Panc1 (cell line): ENCODE results near the gene SEMA7A. TPM values are rescaled to one million over a fixed set of nuclear protein-coding genes. Genes with fewer than 3 reads are reported as not detected.

Experiments used
- ATAC-seq: fragments of 200-7000 bp; cut with Tn5 transposase; 2 replicates; pipeline ENCODE4 v1.9.1; 2020; ENCODE audit warnings: mild to moderate bottlenecking, moderate library complexity
- BruUV-seq: library from RNA; stranded (reverse); fragments of 400-500 nt; replicated peaks from 2 replicates; lab custom pipeline; 2021; lab: Mats Ljungman, UMichigan
- CTCF ChIA-PET: fragments of 300-600 bp; sonication (Branson Sonifier 250); formaldehyde crosslinking; loops from one replicate; lab custom pipeline; 2022; ENCODE audit warnings: antibody characterized with exemption; lab: Charles Lee
- POLR2A ChIA-PET: fragments of 300-600 bp; sonication (Branson Sonifier 250); formaldehyde crosslinking; loops from one replicate; lab custom pipeline; 2022; ENCODE audit warnings: antibody characterized with exemption; lab: Charles Lee
- DNase-seq: peaks from one replicate; pipeline ENCODE4 v3.0.0-alpha.2; 2010; ENCODE audit warnings: low read depth, low spot score
- H3K27ac ChIP-seq: 2 replicates; pipeline ENCODE4 v1.5.1; 2011; ENCODE audit warnings: mild to moderate bottlenecking, low read length, inconsistent platforms
- H3K27me3 ChIP-seq: fragments of 200-500 bp; sonication (Bioruptor generic); 2 replicates; pipeline ENCODE4 v1.6.0; 2014; ENCODE audit warnings: low read length, inconsistent platforms; ENCODE audit not compliant: control insufficient read depth, insufficient read depth
- H3K36me3 ChIP-seq: fragments of 200-500 bp; sonication (Bioruptor generic); 2 replicates; pipeline ENCODE4 v1.5.1; 2014; ENCODE audit warnings: inconsistent platforms, mild to moderate bottlenecking, low read length, moderate library complexity; ENCODE audit not compliant: control insufficient read depth, insufficient read depth
- H3K4me1 ChIP-seq: 2 replicates; pipeline ENCODE4 v1.5.1; 2011; ENCODE audit warnings: inconsistent platforms, mild to moderate bottlenecking, low read length, moderate library complexity; ENCODE audit not compliant: control insufficient read depth, insufficient read depth
- H3K4me3 ChIP-seq, 2 experiments: 2 replicates each; pipeline ENCODE4 v1.5.1; 2011 to 2012; ENCODE audit warnings: low read depth in 2 of 2, low read length in 2 of 2, mild to moderate bottlenecking in 2 of 2, inconsistent platforms in 1 of 2, moderate library complexity in 1 of 2
- H3K9me3 ChIP-seq: fragments of 200-500 bp; sonication (Bioruptor generic); 2 replicates; pipeline ENCODE4 v1.5.1; 2014; ENCODE audit warnings: low read depth, mild to moderate bottlenecking, inconsistent platforms, low read length, moderate library complexity; ENCODE audit not compliant: control insufficient read depth, insufficient read depth
- POLR2AphosphoS5 ChIP-seq: IDR thresholded peaks from 2 replicates; pipeline ENCODE4 v1.6.1; 2012; ENCODE audit warnings: mild to moderate bottlenecking, low read depth, low read length, moderate library complexity
- SIN3A ChIP-seq: IDR thresholded peaks from 2 replicates; pipeline ENCODE4 v1.6.1; 2012; ENCODE audit warnings: low read depth, mild to moderate bottlenecking, low read length, moderate library complexity, borderline replicate concordance; ENCODE audit not compliant: insufficient read depth
- TCF7L2 ChIP-seq: IDR thresholded peaks from 2 replicates; pipeline ENCODE4 v1.6.1; 2011; ENCODE audit warnings: mild to moderate bottlenecking, low read depth, low read length, inconsistent platforms
- in situ Hi-C: cut with HindIII; loops from 2 replicates; pipeline ENCODE4 v1.10.0; 2016; ENCODE audit warnings: low sequenced_read_pairs, low pct_unique_long_range_greater_than_20kb
- intact Hi-C: fragments of 100-400 bp; cut with micrococcal nuclease; formaldehyde crosslinking; loops from one replicate; pipeline ENCODE4 v1.10.0; 2022; ENCODE audit not compliant: unreplicated experiment
- total RNA-seq: library from RNA; stranded (reverse); gene quantifications from one replicate; pipeline ENCODE4 v1.2.1, GENCODE V29; 2021; ENCODE audit not compliant: unreplicated experiment
- TF ChIP-seq, protein P1 (sequence below), 2 experiments: IDR thresholded peaks; 2 replicates each; pipeline ENCODE4 v1.6.1; 2011 to 2012; ENCODE audit warnings: low read depth in 2 of 2, control low read depth in 1 of 2, low read length in 1 of 2, mild to moderate bottlenecking in 1 of 2, moderate library complexity in 1 of 2; ENCODE audit not compliant: insufficient read depth in 1 of 2
- TF ChIP-seq, protein P2 (sequence below): fragments of 450-650 bp; IDR thresholded peaks from 2 replicates; pipeline ENCODE4 v1.5.1; 2017; ENCODE audit warnings: mild to moderate bottlenecking

SEMA7A gene
- total RNA-seq, 1 experiment from 2014 or later = 11.2 TPM

DNA sequence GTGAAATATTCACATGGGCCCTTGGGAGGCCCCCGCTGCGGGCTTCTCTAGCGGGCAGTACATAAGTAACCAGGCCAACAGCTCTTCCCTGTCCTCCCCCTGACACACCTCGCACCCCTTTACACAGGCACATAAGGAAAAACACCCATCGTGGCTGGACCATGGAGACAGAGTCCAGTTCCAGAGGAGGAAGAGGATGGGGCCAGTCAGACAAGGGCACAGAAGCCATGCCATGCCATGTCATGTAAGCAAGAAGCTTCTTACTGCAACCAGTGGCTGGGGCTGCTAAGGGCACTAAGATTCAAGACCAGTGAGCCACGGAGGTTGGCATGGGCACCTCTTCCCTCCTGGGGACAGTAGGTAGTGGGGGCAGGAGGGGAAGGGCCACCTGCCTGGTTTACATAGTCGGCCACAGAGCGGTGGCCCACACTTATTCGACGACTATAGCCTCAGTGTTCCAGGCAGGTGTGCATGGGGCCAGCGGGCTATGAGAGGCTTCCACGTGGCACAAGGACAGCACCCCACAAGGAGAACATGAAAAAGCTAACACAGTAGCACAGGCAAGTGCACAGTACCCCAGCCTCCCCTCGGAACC lies 60.6 kb downstream of the SEMA7A start:
- CTCF ChIA-PET = interaction anchor here (0.6 to 1.7 kb wide), 3 partner anchors 116 to 328 kb away, joined by 3 to 6 read pairs (median 4); no protein-coding TSS in a partner anchor

DNA sequence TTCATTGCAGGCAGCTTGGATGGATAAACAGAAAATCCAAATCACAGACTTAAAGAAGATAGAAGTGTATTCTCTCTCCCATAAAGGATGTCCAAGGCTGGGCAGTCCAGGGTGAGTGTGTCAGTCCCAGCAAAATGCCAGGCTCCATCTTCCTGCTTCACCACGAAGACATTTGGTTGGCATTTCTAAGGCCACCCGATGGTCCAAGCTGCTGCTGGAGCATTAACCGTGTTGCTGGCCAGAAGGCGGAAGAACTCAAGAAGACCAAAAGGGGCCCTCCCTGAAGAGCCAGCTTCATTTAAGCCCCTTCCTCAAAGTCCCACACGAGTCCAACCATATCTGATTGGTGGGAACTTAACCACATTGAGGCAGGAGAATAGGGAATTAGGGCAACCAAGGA lies 63.3 kb downstream of the SEMA7A start:
- TF ChIP-seq, protein P1, sequence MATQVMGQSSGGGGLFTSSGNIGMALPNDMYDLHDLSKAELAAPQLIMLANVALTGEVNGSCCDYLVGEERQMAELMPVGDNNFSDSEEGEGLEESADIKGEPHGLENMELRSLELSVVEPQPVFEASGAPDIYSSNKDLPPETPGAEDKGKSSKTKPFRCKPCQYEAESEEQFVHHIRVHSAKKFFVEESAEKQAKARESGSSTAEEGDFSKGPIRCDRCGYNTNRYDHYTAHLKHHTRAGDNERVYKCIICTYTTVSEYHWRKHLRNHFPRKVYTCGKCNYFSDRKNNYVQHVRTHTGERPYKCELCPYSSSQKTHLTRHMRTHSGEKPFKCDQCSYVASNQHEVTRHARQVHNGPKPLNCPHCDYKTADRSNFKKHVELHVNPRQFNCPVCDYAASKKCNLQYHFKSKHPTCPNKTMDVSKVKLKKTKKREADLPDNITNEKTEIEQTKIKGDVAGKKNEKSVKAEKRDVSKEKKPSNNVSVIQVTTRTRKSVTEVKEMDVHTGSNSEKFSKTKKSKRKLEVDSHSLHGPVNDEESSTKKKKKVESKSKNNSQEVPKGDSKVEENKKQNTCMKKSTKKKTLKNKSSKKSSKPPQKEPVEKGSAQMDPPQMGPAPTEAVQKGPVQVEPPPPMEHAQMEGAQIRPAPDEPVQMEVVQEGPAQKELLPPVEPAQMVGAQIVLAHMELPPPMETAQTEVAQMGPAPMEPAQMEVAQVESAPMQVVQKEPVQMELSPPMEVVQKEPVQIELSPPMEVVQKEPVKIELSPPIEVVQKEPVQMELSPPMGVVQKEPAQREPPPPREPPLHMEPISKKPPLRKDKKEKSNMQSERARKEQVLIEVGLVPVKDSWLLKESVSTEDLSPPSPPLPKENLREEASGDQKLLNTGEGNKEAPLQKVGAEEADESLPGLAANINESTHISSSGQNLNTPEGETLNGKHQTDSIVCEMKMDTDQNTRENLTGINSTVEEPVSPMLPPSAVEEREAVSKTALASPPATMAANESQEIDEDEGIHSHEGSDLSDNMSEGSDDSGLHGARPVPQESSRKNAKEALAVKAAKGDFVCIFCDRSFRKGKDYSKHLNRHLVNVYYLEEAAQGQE (IDR thresholded peaks at IDR 0.05; ENCODE audit: insufficient read depth in 1 of 2, low read depth in 2 of 2, low read length in 1 of 2) = no peak
- TF ChIP-seq, protein P2, sequence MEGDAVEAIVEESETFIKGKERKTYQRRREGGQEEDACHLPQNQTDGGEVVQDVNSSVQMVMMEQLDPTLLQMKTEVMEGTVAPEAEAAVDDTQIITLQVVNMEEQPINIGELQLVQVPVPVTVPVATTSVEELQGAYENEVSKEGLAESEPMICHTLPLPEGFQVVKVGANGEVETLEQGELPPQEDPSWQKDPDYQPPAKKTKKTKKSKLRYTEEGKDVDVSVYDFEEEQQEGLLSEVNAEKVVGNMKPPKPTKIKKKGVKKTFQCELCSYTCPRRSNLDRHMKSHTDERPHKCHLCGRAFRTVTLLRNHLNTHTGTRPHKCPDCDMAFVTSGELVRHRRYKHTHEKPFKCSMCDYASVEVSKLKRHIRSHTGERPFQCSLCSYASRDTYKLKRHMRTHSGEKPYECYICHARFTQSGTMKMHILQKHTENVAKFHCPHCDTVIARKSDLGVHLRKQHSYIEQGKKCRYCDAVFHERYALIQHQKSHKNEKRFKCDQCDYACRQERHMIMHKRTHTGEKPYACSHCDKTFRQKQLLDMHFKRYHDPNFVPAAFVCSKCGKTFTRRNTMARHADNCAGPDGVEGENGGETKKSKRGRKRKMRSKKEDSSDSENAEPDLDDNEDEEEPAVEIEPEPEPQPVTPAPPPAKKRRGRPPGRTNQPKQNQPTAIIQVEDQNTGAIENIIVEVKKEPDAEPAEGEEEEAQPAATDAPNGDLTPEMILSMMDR = no peak
- TF ChIP-seq SIN3A (no peak), TCF7L2 (no peak)
- in situ Hi-C loops (loop anchor here (10.0 kb wide), 1 partner anchor 124 kb away; no protein-coding TSS in a partner anchor), intact Hi-C loops (loop anchor here (5.0 kb wide), 3 partner anchors 117 to 262 kb away; partner anchors contain the start of gene CLK3)
- CTCF ChIA-PET = no interaction called here
- POLR2A ChIA-PET = no interaction called here
- H3K4me3 ChIP-seq = no peak overlapping the region
- H3K9me3 ChIP-seq = no peaks in the 10 kb centered on the region
- DNase-seq (no peak), ATAC-seq (no peak)
- no TSS peak for BruUV-seq
- H3K4me1 ChIP-seq = peaks cover 9% of the 10 kb centered on the region
- H3K36me3 ChIP-seq = no peaks in the 10 kb centered on the region
- H3K27ac ChIP-seq = no peak overlapping the region
- H3K27me3 ChIP-seq = no peaks in the 10 kb centered on the region; the same call in 1 of the 2 replicates

More for the DNA sequence above, 60.6 kb downstream of the SEMA7A start:
- DNase-seq (no peak), ATAC-seq (peak; percentile 19)
- no peaks in the 10 kb centered on the region for H3K36me3 ChIP-seq
- H3K4me3 ChIP-seq = peak overlapping the region in 1 of 2 experiments; percentile 62; a peak in 2 of 4 replicates
- no peak overlapping the region for H3K27ac ChIP-seq
- peaks cover 9% of the 10 kb centered on the region for H3K4me1 ChIP-seq
- intact Hi-C loops = loop anchor here (5.0 kb wide), 3 partner anchors 114 to 259 kb away; partner anchors contain the start of gene CLK3
- in situ Hi-C loops = loop anchor here (10.0 kb wide), 1 partner anchor 122 kb away; no protein-coding TSS in a partner anchor
- H3K9me3 ChIP-seq = no peaks in the 10 kb centered on the region
- no peaks in the 10 kb centered on the region; the same call in 1 of the 2 replicates for H3K27me3 ChIP-seq
- TF ChIP-seq SIN3A (no peak), POLR2AphosphoS5 (no peak), TCF7L2 (no peak)
- TF ChIP-seq, protein P1 (IDR thresholded peaks at IDR 0.05; ENCODE audit: insufficient read depth in 1 of 2, low read depth in 2 of 2, low read length in 1 of 2) = no peak
- TF ChIP-seq, protein P2 = no peak
- POLR2A ChIA-PET = interaction anchor here (0.6 kb wide), 1 partner anchor 74 kb away, joined by 3 read pairs; no protein-coding TSS in a partner anchor
- BruUV-seq = no TSS peak
